RCC 7860 (cell line): ENCODE data around the gene ANKRD52.
"Not testable (repeated sequence)": the region's sequence is repeated elsewhere in the genome, so short reads cannot be mapped to it uniquely, and the experiment has no call there.

Experiments
- DNase-seq: peaks from one replicate; pipeline ENCODE4 v3.0.0-alpha.2; 2015; ENCODE audit warnings: low spot score
- FAIRE-seq: peaks from 2 replicates; lab custom pipeline; 2012; peaks lifted over from hg19 to GRCh38; lab: Jason Lieb, UNC

ANKRD52 gene

DNA sequence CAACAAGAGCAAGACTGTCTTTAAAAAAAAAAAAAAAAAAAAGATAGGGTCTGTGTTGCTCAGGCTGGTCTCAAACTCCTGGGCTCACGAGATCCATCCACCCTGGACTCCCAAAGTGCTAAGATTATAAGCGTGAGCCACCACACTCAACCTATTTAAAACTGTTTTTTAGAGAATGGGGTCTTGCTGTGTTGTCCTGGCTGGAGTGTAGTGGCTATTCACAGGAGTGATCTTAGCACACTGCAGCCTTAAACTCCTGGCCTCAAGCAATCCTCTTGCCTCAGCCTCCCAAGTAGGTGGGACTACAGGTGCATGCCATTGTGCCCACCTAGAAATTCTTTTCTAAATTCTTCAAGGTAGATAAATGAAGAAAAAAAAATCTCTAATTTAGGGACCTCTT is 16.1 kb upstream of the ANKRD52 start:
- FAIRE-seq (no peak), DNase-seq (no peak)

GRCh38 chr12:56272468-56272867 is 14.3 kb upstream of the ANKRD52 start:
- not testable (repeated sequence) for DNase-seq, FAIRE-seq

GRCh38 chr12:56271031-56271430 is 12.8 kb upstream of the ANKRD52 start:
- DNase-seq (peak; percentile 11), FAIRE-seq (no peak)

DNA sequence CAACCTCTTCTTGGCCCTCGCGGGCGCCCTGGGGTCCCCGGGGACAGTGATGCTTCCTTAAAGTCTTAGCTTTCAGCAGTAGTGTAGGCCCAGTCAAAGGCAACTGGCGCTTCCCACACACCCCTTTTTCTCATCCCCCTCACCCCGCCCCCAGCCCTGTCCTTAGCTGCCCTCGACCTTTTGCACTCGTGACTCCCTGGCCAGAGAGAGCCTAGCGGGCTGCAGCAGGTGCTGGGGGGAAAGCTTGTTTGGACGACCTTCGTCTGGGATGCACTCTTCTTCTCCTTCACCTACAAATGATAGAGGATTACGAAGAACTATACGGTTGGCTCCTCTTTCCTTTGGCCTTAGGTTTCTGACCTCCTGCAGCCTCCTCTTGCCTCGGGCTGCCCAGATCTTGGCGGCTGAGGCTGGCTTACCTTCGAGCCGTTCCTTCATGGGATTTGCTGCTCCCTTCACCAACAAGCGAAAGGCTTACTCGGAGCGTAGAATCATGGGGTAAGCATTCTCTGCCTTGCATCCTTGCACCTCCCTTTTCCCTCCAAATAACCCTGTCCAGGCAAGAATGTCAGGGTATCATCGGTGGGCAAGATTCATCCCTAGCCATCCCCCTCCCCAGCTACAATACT is 9.4 kb upstream of the ANKRD52 start:
- DNase-seq (no peak), FAIRE-seq (no peak)

- FAIRE-seq: no peak
Observed at GRCh38 chr12:56266693-56267442, 8.7 kb upstream of the ANKRD52 start, which contains the start of gene COQ10A. TSS of gene COQ10A (plus strand) at chr12:56266942. CDS start at chr12:56267119, 177 bp downstream.

DNA sequence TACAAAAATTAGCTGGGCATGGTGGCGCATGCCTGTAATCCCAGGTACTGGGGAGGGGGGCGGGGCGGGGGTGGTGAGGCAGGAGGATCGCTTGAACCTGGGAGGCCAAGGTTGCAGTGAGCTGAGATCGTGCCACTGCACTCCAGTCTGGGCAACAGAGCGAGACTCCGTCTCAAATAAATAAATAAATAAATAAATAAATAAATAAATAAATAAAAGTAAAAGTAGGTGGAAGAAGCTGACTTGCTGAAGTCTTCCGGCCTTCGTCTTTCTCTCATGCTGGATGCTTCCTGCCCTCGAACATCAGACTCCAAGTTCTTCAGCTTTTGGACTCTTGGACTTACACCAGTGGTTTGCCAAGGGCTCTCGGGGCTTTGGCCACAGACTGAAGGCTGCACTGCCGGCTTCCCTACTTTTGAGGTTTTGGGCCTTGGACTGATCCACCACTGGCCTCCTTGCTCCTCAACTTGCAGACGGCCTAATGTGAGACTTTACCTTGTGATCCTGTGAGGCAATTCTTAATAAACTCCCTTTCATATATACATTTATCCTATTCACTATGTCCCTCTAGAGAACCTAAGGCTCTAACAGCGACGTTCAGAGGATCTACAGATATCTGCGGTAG is 8.0 kb upstream of the ANKRD52 start:
- not testable (repeated sequence) for FAIRE-seq, DNase-seq

More at GRCh38 chr12:56266693-56267442, 8.7 kb upstream of the ANKRD52 start, which contains the start of gene COQ10A:
- DNase-seq: peak; percentile 68

DNA sequence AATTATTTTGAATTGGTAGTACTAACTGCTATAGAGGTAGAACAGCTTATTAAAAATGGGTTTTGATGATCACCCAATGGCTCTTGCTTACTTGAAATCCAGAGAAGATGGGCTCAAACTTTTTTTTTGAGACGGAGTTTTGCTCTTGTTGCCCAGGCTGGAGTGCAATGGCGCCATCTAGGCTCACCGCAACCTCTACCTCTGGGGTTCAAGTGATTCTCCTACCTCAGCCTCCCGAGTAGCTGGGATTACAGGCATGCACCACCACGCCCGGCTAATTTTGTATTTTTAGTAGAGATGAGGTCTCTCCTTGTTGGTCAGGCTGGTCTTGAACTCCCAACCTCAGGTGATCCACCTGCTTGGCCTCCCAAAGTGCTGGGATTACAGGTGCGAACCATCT is 4.8 kb upstream of the ANKRD52 start:
- not testable (repeated sequence) for DNase-seq, FAIRE-seq

- DNase-seq: peak; percentile 90
Observed at GRCh38 chr12:56261503-56262232, 3.5 kb upstream of the ANKRD52 start.

DNA sequence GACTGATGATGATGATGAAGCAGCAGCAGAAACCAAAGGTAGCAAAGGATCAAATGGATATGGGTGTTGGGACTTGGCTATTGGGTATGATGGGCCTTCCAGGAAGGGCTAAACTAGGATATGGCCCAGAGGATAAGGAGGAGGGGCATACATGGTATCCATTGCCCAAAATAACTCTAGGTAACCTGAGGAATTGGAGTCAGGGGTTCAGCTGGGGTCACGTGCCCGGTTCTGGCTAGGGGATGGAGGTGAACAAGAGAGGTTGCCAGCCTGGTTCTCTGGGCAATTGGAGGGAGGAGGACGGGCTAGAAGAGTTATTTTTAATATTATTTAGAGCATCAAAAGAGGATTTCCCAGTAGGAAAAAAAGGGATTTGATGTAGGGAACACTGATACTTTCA is 2.7 kb upstream of the ANKRD52 start:
- no peak for DNase-seq
- no peak for FAIRE-seq

More at GRCh38 chr12:56261503-56262232, 3.5 kb upstream of the ANKRD52 start:
- peak; percentile 82 for FAIRE-seq

GRCh38 chr12:56260380-56260779 is 2.2 kb upstream of the ANKRD52 start:
- DNase-seq (no peak), FAIRE-seq (no peak)

GRCh38 chr12:56258820-56259183 is 618 bp upstream of the ANKRD52 start:
- no peak for DNase-seq

GRCh38 chr12:56257491-56258067 is 605 bp downstream of the ANKRD52 start:
- peak; percentile 9 for DNase-seq
- no peak for FAIRE-seq

More at GRCh38 chr12:56258820-56259183, 618 bp upstream of the ANKRD52 start:
- FAIRE-seq: no peak

DNA sequence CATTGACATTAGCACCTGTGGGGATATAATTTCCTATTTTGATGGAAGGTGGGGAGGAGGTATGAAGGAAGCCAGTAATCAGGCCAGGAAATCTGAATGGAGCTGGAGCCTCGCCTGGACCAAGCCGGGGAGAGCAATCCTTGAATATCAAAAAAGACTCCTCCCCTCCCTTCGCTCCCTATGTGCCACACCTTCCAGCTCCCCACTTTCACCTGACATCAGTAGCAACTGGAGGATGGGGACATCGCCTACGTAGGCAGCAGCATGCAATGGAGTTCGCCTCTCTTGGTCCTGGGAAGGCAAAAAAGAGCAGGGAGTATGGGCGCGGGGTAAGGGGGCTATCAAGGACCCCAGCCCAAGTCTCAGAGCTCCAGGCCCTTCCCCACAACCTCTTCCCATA is 1.1 kb downstream of the ANKRD52 start:
- no peak for FAIRE-seq
- no peak for DNase-seq

GRCh38 chr12:56256326-56256960 is 1.7 kb downstream of the ANKRD52 start:
- peak; percentile 69 for DNase-seq
- no peak for FAIRE-seq

GRCh38 chr12:56255671-56256070 is 2.5 kb downstream of the ANKRD52 start:
- no peak for DNase-seq
- no peak for FAIRE-seq

DNA sequence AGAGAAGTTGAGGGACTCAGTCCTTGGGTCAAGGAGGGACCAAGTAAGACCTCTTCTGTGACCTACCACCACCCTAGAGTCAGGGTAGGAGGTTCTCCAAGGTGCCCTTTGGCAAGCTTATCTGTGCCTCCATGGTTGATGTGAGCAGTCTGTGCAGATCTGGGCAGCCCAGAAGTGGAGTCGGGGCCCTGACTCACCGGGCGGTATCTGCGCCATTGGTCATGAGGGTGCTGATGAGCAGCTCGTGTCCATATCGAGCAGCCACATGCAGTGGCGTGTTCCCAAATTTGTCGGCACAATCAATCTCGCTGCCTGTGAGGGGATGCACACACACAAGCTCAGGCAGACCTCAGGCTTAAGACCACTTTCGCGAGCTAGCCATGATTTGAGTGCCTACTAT is 5.1 kb downstream of the ANKRD52 start:
- FAIRE-seq (no peak), DNase-seq (no peak)

DNA sequence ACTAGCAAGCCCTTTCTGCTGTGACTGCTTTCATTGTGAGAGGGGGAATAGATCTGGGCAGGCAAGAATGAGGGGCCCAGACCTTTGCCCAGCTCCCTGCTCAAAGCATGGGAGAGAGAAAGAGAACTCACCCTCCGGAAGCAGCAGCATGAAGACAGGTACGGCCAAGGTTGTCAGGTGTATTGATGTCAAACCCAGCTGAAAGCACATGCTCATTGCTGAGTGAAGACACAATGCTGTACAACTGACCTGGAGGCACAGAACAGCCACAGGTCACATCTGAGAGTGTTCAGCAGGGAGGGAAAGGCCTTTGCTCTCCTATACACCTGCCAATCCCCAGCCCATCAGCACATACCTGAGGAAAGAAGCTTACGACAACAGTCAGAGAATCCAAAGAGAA is 5.5 kb downstream of the ANKRD52 start:
- DNase-seq (no peak), FAIRE-seq (no peak)

GRCh38 chr12:56248711-56249110 is 9.5 kb downstream of the ANKRD52 start:
- no peak for FAIRE-seq
- no peak for DNase-seq

GRCh38 chr12:56247923-56248322 is 10.3 kb downstream of the ANKRD52 start:
- FAIRE-seq: no peak
- no peak for DNase-seq

- no peak for DNase-seq
- no peak for FAIRE-seq
Observed at GRCh38 chr12:56244494-56244893, 13.7 kb downstream of the ANKRD52 start.
